Measurements from ENCODE around the gene C9orf152. TPM values are rescaled to one million over a fixed set of nuclear protein-coding genes. Genes with fewer than 3 reads are reported as not detected.

Gene C9orf152
- polyA plus RNA-seq, 1 of the 3 experiments (the other 2 are of a cell fraction), result not detected

DNA sequence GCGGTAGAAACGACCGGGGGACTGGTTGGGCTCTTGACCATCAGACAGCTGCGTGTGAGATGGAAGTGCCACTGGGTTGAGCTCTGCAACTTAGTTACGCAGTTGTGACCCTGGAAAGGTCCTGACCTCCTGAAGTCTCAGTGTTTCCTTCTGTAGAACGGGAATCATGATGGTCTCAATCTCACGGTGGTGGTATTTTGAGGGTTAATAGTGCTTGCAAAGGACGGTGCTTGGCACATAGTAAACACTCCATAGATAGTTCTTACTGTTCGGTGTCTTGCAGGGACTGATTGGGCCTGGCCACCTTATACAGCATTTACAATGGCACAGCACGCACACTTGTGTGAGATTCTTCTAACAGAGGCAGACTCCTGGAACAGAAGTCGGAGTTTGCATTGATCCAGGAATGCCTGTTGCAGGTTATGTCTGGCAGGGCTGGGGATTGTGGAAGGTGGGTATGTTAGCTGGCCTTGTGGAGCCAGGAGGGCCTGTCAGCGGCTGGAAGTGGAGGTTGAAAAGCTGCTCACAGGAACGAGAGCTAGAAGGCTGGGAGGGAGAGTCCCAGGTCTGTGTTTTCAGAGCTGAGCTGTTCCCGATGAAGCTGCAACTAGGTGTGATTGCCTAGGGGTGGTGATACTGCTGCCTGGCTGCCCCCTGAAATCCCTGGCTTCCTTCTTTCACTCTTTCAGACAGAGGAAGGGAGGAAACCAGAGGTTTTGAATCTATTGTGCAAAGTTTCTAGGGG lies 49.3 kb upstream of the C9orf152 start:
- H3K27me3 ChIP-seq (ENCODE audit: insufficient read depth), result no peaks in the 10 kb centered on the region
- H3K27ac ChIP-seq (ENCODE audit: low read depth in 2 of 2, low read length in 1 of 2), result peak overlapping the region; percentile 72 to 84
- H3K9ac ChIP-seq, result peak overlapping the region; percentile 82
- 34% methylated on average over 13 of the region's 14 CpGs for WGBS (ENCODE audit: low lambda C conversion rate)
- H3F3A ChIP-seq (replicated peaks; ENCODE audit: insufficient read depth), result no peaks in the 10 kb centered on the region
- H3K4me3 ChIP-seq (ENCODE audit: low read depth in 2 of 2, low read length in 1 of 2), result peak overlapping the region; percentile 79 to 93
- H3K36me3 ChIP-seq (replicated peaks in 1 of 2; ENCODE audit: control insufficient read depth in 1 of 2, insufficient read depth in 2 of 2, low read length in 1 of 2), result no peaks in the 10 kb centered on the region
- no peak for DNase-seq
- H3K9me3 ChIP-seq, result no peaks in the 10 kb centered on the region
- H3K79me2 ChIP-seq (ENCODE audit: insufficient read depth), result peaks cover 40% of the 10 kb centered on the region
- ChIA-PET POLR2A (interaction anchor here (0.7 kb wide), 1 partner anchor 123 kb away, joined by 3 read pairs; no protein-coding TSS in a partner anchor), CTCF (interaction anchor here (1.2 to 1.7 kb wide), 2 partner anchors 39 to 186 kb away, joined by 3 to 4 read pairs; no protein-coding TSS in a partner anchor)
- no peak for TF ChIP-seq NRF1 (IDR thresholded peaks at IDR 0.05; ENCODE audit: low read depth, low read length)
- no peak for TF ChIP-seq TCF12 (IDR thresholded peaks at IDR 0.05)
- no peak for TF ChIP-seq SMC3 (IDR thresholded peaks at IDR 0.05; ENCODE audit: low read depth, low read length)
- no peak for TF ChIP-seq NFIC (IDR thresholded peaks at IDR 0.05; ENCODE audit: borderline replicate concordance)
- TF ChIP-seq, protein P1, sequence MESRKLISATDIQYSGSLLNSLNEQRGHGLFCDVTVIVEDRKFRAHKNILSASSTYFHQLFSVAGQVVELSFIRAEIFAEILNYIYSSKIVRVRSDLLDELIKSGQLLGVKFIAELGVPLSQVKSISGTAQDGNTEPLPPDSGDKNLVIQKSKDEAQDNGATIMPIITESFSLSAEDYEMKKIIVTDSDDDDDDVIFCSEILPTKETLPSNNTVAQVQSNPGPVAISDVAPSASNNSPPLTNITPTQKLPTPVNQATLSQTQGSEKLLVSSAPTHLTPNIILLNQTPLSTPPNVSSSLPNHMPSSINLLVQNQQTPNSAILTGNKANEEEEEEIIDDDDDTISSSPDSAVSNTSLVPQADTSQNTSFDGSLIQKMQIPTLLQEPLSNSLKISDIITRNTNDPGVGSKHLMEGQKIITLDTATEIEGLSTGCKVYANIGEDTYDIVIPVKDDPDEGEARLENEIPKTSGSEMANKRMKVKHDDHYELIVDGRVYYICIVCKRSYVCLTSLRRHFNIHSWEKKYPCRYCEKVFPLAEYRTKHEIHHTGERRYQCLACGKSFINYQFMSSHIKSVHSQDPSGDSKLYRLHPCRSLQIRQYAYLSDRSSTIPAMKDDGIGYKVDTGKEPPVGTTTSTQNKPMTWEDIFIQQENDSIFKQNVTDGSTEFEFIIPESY (IDR thresholded peaks at IDR 0.05; ENCODE audit: borderline replicate concordance, low read depth), result no peak
- TF ChIP-seq GABPA (IDR thresholded peaks at IDR 0.05; ENCODE audit: low read depth), result no peak
- no peak for TF ChIP-seq EZH2phosphoT487 (IDR thresholded peaks at IDR 0.05; ENCODE audit: borderline replicate concordance, low read depth)
- TF ChIP-seq MXI1 (IDR thresholded peaks at IDR 0.05; ENCODE audit: low read depth, low read length), result no peak
- no peak for TF ChIP-seq RFX5 (IDR thresholded peaks at IDR 0.05; ENCODE audit: low read length)
- TF ChIP-seq, protein P2, sequence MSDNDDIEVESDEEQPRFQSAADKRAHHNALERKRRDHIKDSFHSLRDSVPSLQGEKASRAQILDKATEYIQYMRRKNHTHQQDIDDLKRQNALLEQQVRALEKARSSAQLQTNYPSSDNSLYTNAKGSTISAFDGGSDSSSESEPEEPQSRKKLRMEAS (IDR thresholded peaks at IDR 0.05; ENCODE audit: low read depth), result no peak
- TF ChIP-seq JUND (IDR thresholded peaks at IDR 0.05), result no peak
- TF ChIP-seq GATA2 (CRISPR knock-in tag; IDR thresholded peaks at IDR 0.05), result no peak
- H2AFZ ChIP-seq (ENCODE audit: low read depth), result peak overlapping the region; percentile 86
- H3K9me2 ChIP-seq, result no peaks in the 10 kb centered on the region
- H3K4me1 ChIP-seq (ENCODE audit: control insufficient read depth in 1 of 2, insufficient read depth in 2 of 2, low read depth in 1 of 2, low read length in 1 of 2), result peaks cover 17 to 27% of the 10 kb centered on the region in 2 experiments; a peak in 3 of 4 replicates
- peak overlapping the region; percentile 89 for H3K4me2 ChIP-seq
- peaks cover 28% of the 10 kb centered on the region for H4K20me1 ChIP-seq (ENCODE audit: insufficient read depth)

DNA sequence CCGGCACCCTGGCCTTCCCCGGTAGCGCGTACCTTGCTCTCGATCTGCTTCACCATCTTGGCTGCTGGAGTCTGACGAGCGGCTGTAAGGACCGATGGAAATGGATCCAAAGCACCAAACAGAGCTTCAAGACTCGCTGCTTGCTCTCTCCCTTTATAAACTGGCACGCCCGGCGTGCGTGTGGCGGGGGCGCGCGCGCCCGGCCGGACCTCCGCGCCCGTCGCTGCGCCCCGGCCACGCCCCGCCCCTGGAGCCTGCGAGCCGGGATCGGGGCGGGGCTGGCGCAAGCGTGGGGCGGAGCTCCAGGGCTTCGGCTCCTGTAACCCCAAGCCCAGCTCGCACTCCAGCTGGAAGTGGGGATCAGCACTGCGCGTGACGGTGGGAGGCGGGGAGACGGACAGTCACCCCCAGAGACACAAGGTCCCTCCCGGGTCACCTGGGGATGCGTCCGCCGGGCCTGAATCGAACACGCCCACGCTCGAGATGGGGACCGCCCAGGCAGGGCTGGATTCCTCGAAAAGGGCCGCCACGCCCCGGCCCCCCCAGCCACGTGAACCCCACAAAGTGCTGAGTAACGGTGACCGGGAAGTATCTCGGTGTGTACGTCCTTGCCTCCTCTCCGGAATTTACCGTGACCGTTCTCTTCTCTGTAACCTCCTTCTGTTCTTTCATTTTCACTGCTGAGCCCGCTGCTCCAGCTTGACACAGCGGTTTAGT lies 48.6 kb upstream of the C9orf152 start, which contains the start of gene TXN:
Gene TXN, minus strand, starts transcription at position 128 of the 717 bp plus-strand sequence. Its CDS starts 72 bp downstream, at position 56.
- Histone ChIP-seq H3K9me2 (no peaks in the 10 kb centered on the region), H3K4me3 (ENCODE audit: low read depth in 2 of 2, low read length in 1 of 2) (peak within 1 kb of the TSS; percentile 79 to 93), H3K27me3 (ENCODE audit: insufficient read depth) (no peaks in the 10 kb centered on the region), H3K79me2 (ENCODE audit: insufficient read depth) (peaks cover 47% of the 10 kb centered on the region), H4K20me1 (ENCODE audit: insufficient read depth) (peaks cover 35% of the 10 kb centered on the region), H3K36me3 (replicated peaks in 1 of 2; ENCODE audit: control insufficient read depth in 1 of 2, insufficient read depth in 2 of 2, low read length in 1 of 2) (no peaks in the 10 kb centered on the region), H3K27ac (ENCODE audit: low read depth in 2 of 2, low read length in 1 of 2) (peak within 1 kb of the TSS; percentile 72 to 85), H3K9ac (peak within 1 kb of the TSS; percentile 82), H3F3A (replicated peaks; ENCODE audit: insufficient read depth) (no peaks in the 10 kb centered on the region), H3K4me2 (peak within 1 kb of the TSS; percentile 89), H3K9me3 (no peaks in the 10 kb centered on the region), H3K4me1 (ENCODE audit: control insufficient read depth in 1 of 2, insufficient read depth in 2 of 2, low read depth in 1 of 2, low read length in 1 of 2) (peaks cover 17 to 27% of the 10 kb centered on the region in 2 experiments; a peak in 3 of 4 replicates), H2AFZ (ENCODE audit: low read depth) (peak within 1 kb of the TSS; percentile 86)
- CTCF ChIA-PET, result interaction anchor here (1.2 to 1.7 kb wide), 2 partner anchors 39 to 186 kb away, joined by 3 to 4 read pairs; no protein-coding TSS in a partner anchor
- peak; percentile 93 for DNase-seq
- WGBS (ENCODE audit: low lambda C conversion rate), result 2% methylated on average over 33 of the region's 65 CpGs
- POLR2A ChIA-PET, result interaction anchor here (0.5 to 0.9 kb wide), 3 partner anchors 10 to 123 kb away, joined by 3 to 6 read pairs (median 3); no protein-coding TSS in a partner anchor
- TF ChIP-seq GABPA (IDR thresholded peaks at IDR 0.05; ENCODE audit: low read depth), result no peak
- 0 out of 2 replicates have a peak, but pooled peaks have one; percentile 32 for TF ChIP-seq SIN3A (IDR thresholded peaks at IDR 0.05; ENCODE audit: borderline replicate concordance, low read depth, low read length)
- TF ChIP-seq TAF1 (IDR thresholded peaks at IDR 0.05; ENCODE audit: borderline replicate concordance, low read depth, low read length), result peak; percentile 94
- no peak for TF ChIP-seq TCF12 (IDR thresholded peaks at IDR 0.05)
- no peak for TF ChIP-seq TEAD4 (IDR thresholded peaks at IDR 0.05; ENCODE audit: borderline replicate concordance, insufficient read depth)
- no peak for TF ChIP-seq RCOR1 (IDR thresholded peaks at IDR 0.05; ENCODE audit: low read length)
- TF ChIP-seq CHD2 (IDR thresholded peaks at IDR 0.05; ENCODE audit: low read length, partially characterized antibody), result peak; percentile 13
- TF ChIP-seq MXI1 (IDR thresholded peaks at IDR 0.05; ENCODE audit: low read depth, low read length), result peak; percentile 86
- TF ChIP-seq FOSL2 (IDR thresholded peaks at IDR 0.05; ENCODE audit: borderline replicate concordance, low read depth), result no peak
- TF ChIP-seq RAD21 (IDR thresholded peaks at IDR 0.05; ENCODE audit: low read length), result no peak
- TF ChIP-seq FOXM1 (IDR thresholded peaks at IDR 0.05; ENCODE audit: low read depth), result no peak
- TF ChIP-seq, protein P3, sequence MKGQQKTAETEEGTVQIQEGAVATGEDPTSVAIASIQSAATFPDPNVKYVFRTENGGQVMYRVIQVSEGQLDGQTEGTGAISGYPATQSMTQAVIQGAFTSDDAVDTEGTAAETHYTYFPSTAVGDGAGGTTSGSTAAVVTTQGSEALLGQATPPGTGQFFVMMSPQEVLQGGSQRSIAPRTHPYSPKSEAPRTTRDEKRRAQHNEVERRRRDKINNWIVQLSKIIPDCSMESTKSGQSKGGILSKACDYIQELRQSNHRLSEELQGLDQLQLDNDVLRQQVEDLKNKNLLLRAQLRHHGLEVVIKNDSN (IDR thresholded peaks at IDR 0.05; ENCODE audit: borderline replicate concordance, low read depth), result peak; percentile 66
- TF ChIP-seq RFX5 (IDR thresholded peaks at IDR 0.05; ENCODE audit: low read length), result no peak
- TF ChIP-seq, protein P2 (IDR thresholded peaks at IDR 0.05; ENCODE audit: low read depth), result peak; percentile 94
- peak; percentile 32; the same call in 1 of the 2 replicates for TF ChIP-seq ELF1 (IDR thresholded peaks at IDR 0.05)
